Measurements from ENCODE around the gene TNFRSF21. TPM values are rescaled to one million over a fixed set of nuclear protein-coding genes. Genes with fewer than 3 reads are reported as not detected.
A peak's percentile ranks its signal among the peaks of the same experiment; 100 is the strongest.

The TNFRSF21 gene
- total RNA-seq, 1 experiment from 2014 or later = 172 TPM

DNA sequence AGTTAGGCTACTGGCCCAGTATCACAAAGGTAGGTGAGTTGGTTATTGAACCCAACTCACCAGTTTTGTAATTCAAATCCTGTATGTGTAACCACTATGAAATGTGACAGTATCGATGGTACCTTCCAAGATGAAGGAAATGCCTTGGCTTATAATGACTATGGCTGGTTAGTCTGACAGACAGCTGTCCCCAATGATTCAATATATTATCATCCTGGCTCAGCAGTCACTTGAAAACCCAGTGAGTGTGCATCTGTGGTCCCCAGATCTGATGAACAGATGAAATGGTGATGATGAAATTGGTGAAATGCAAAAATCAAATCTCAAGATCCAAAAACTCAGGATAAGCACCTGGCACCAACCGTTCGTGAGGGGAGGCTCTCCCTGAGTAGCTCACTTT, 54.8 kb downstream of the TNFRSF21 start:
- intact Hi-C loops (cut with micrococcal nuclease; ENCODE audit: unreplicated experiment) = no loop called here
- Histone ChIP-seq H3K9me2 (ENCODE audit: insufficient read depth) (no peaks in the 10 kb centered on the region), H2AFZ (no peak overlapping the region), H3K36me3 (ENCODE audit: low read depth) (peaks cover 83% of the 10 kb centered on the region), H3F3A (ENCODE audit: insufficient read depth, low read depth) (peaks cover 93% of the 10 kb centered on the region), H3K4me3 (no peak overlapping the region), H3K27me3 (ENCODE audit: insufficient read depth, low read depth) (no peaks in the 10 kb centered on the region), H3K4me2 (no peak overlapping the region), H3K27ac (peak overlapping the region; percentile 34; the same call in 1 of the 2 replicates), H3K4me1 (replicated peaks; ENCODE audit: insufficient read depth) (peaks cover 35% of the 10 kb centered on the region), H3K79me2 (ENCODE audit: low read depth) (peaks cover 100% of the 10 kb centered on the region), H4K20me1 (ENCODE audit: insufficient read depth) (peaks cover 29% of the 10 kb centered on the region), H3K9me3 (ENCODE audit: insufficient read depth, low read depth) (no peaks in the 10 kb centered on the region)
- CTCF ChIA-PET = no interaction called here
- no TSS peak for BruUV-seq (replicated peaks)
- DNase-seq = peak in 1 of 2 experiments; percentile 49
- POLR2A ChIA-PET (ENCODE audit: unreplicated experiment) = interaction anchor here (0.6 to 0.7 kb wide), 2 partner anchors 12 to 149 kb away, joined by 5 to 10 read pairs; no protein-coding TSS in a partner anchor
- TF ChIP-seq EZH2 (IDR thresholded peaks at IDR 0.05; ENCODE audit: low read depth) = no peak
- TF ChIP-seq, protein P1, sequence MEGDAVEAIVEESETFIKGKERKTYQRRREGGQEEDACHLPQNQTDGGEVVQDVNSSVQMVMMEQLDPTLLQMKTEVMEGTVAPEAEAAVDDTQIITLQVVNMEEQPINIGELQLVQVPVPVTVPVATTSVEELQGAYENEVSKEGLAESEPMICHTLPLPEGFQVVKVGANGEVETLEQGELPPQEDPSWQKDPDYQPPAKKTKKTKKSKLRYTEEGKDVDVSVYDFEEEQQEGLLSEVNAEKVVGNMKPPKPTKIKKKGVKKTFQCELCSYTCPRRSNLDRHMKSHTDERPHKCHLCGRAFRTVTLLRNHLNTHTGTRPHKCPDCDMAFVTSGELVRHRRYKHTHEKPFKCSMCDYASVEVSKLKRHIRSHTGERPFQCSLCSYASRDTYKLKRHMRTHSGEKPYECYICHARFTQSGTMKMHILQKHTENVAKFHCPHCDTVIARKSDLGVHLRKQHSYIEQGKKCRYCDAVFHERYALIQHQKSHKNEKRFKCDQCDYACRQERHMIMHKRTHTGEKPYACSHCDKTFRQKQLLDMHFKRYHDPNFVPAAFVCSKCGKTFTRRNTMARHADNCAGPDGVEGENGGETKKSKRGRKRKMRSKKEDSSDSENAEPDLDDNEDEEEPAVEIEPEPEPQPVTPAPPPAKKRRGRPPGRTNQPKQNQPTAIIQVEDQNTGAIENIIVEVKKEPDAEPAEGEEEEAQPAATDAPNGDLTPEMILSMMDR (conservative IDR thresholded peaks at IDR 0.05) = no peak

DNA sequence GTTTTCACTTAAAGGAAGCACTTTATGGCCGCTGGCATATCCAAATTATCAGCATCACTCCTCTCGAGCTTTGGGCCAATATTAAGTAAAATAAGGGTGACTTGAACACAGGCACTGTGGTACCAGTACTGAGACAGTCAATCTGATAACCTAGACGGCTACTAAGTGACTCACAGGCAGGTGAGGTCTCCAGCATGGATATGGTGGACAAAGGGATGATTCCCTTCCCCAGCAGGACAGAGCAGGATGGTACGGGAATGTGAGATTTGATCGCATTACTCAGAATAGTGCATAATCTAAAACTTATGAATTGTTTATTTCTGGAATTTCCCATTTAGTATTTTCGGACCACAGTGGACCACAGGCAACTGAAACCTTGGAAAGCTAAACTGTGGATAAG, 55.7 kb downstream of the TNFRSF21 start:
- Histone ChIP-seq H2AFZ (no peak overlapping the region), H3K4me2 (no peak overlapping the region), H3F3A (ENCODE audit: insufficient read depth, low read depth) (peaks cover 92% of the 10 kb centered on the region), H3K9me3 (ENCODE audit: insufficient read depth, low read depth) (no peaks in the 10 kb centered on the region), H3K4me1 (replicated peaks; ENCODE audit: insufficient read depth) (peaks cover 44% of the 10 kb centered on the region), H3K36me3 (ENCODE audit: low read depth) (peaks cover 83% of the 10 kb centered on the region), H3K27ac (peak overlapping the region; percentile 34; the same call in 1 of the 2 replicates), H4K20me1 (ENCODE audit: insufficient read depth) (peaks cover 23% of the 10 kb centered on the region; the same call in 1 of the 2 replicates), H3K27me3 (ENCODE audit: insufficient read depth, low read depth) (no peaks in the 10 kb centered on the region), H3K9me2 (ENCODE audit: insufficient read depth) (no peaks in the 10 kb centered on the region), H3K4me3 (no peak overlapping the region), H3K79me2 (ENCODE audit: low read depth) (peaks cover 100% of the 10 kb centered on the region)
- POLR2A ChIA-PET (ENCODE audit: unreplicated experiment) = interaction anchor here (0.6 kb wide), 1 partner anchor 11 kb away, joined by 5 read pairs; no protein-coding TSS in a partner anchor
- CTCF ChIA-PET = no interaction called here
- intact Hi-C loops (cut with micrococcal nuclease; ENCODE audit: unreplicated experiment) = no loop called here
- DNase-seq = no peak
- no TSS peak for BruUV-seq (replicated peaks)
- TF ChIP-seq, protein P1 (conservative IDR thresholded peaks at IDR 0.05) = no peak
- TF ChIP-seq EZH2 (IDR thresholded peaks at IDR 0.05; ENCODE audit: low read depth) = no peak

DNA sequence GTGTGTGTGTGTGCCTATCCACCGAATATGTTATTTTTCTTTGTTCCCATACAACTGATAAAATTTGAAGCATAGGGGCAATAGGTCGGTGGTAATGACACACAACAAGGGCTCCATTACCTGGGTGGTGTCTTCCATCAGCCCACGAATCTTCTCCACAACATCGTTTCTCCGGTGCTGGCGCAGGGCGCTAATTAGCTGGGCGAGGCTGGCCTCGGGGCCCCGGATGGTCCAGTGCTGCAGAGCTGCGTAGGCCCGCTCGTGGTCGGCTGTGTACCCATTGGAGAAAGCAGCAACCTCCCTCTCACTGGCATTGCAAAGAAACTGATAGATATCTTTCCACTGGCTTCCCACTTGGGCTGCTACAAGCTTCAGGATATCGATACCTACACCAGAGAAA, 56.6 kb downstream of the TNFRSF21 start:
- no peaks in the 10 kb centered on the region for H3K27me3 ChIP-seq (ENCODE audit: insufficient read depth, low read depth)
- peaks cover 89% of the 10 kb centered on the region for H3F3A ChIP-seq (ENCODE audit: insufficient read depth, low read depth)
- H3K4me3 ChIP-seq = no peak overlapping the region
- peaks cover 100% of the 10 kb centered on the region for H3K79me2 ChIP-seq (ENCODE audit: low read depth)
- peaks cover 84% of the 10 kb centered on the region for H3K36me3 ChIP-seq (ENCODE audit: low read depth)
- no TSS peak for BruUV-seq (replicated peaks)
- intact Hi-C loops (cut with micrococcal nuclease; ENCODE audit: unreplicated experiment) = no loop called here
- no peak overlapping the region for H3K27ac ChIP-seq
- no peaks in the 10 kb centered on the region for H3K9me3 ChIP-seq (ENCODE audit: insufficient read depth, low read depth)
- H4K20me1 ChIP-seq (ENCODE audit: insufficient read depth) = peaks cover 24% of the 10 kb centered on the region; the same call in 1 of the 2 replicates
- H3K4me2 ChIP-seq = no peak overlapping the region
- ChIA-PET POLR2A (ENCODE audit: unreplicated experiment) (no interaction called here), CTCF (no interaction called here)
- H3K4me1 ChIP-seq (replicated peaks; ENCODE audit: insufficient read depth) = peaks cover 53% of the 10 kb centered on the region
- no peak overlapping the region for H2AFZ ChIP-seq
- DNase-seq = no peak
- TF ChIP-seq, protein P1 (conservative IDR thresholded peaks at IDR 0.05) = no peak
- no peak for TF ChIP-seq EZH2 (IDR thresholded peaks at IDR 0.05; ENCODE audit: low read depth)
- H3K9me2 ChIP-seq (ENCODE audit: insufficient read depth) = no peaks in the 10 kb centered on the region
